DND-41 (cell line): Measurements from ENCODE around the gene UBASH3B.

Source experiments
- CTCF ChIP-seq: IDR thresholded peaks from 2 replicates; pipeline ENCODE4 v1.5.1; 2012; ENCODE audit warnings: borderline replicate concordance, low read length, moderate library complexity, mild to moderate bottlenecking; ENCODE audit not compliant: poor library complexity, severe bottlenecking; ENCODE audit errors: extremely low read depth
- EZH2 ChIP-seq: IDR thresholded peaks from 3 replicates; pipeline ENCODE4 v1.6.1; 2012; ENCODE audit warnings: borderline replicate concordance, low read depth, mild to moderate bottlenecking, moderate library complexity, low read length, inconsistent platforms; ENCODE audit not compliant: severe bottlenecking

DNA sequence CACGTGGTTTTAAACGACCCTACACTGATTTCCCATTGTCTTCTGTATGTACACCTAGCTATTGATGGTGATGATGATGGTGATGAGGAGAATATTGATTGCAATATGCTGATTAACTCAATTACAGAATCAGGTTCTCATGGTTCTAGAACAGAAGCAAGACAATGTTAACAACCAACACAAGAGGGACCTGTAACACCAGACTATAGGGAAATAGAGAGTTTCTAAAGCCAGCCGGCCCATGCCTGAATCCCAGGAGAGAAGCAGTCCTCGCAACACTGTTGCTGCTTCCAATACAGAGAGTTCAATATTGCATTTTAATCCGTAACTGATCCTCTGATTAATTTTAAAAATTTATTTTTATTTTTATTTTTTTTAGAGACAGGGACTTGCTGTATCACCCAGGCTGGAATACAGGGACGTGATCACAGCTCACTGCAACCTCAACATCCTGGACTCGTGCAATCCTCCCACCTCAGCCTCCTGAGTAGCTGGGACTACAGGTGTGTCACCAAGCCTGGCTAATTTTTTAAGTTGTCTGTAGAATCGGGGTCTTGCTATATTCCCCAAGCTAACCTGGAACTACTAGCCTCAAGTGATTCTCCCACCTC lies 22.2 kb upstream of the UBASH3B start:
- TF ChIP-seq CTCF = peak; percentile 69
- no peak for TF ChIP-seq EZH2
